NCI-H2107 treated with DMSO at 0.1 percent for 48 hours (cell line): Measurements from ENCODE around the gene PRKAR1B.
"Not testable (repeated sequence)": the region's sequence is repeated elsewhere in the genome, so short reads cannot be mapped to it uniquely, and the experiment has no call there.

Experiments
- DNase-seq: peaks from one replicate; lab custom pipeline; 2025; ENCODE audit not compliant: unreplicated experiment; lab: John Stamatoyannopoulos, UW

PRKAR1B gene

DNA sequence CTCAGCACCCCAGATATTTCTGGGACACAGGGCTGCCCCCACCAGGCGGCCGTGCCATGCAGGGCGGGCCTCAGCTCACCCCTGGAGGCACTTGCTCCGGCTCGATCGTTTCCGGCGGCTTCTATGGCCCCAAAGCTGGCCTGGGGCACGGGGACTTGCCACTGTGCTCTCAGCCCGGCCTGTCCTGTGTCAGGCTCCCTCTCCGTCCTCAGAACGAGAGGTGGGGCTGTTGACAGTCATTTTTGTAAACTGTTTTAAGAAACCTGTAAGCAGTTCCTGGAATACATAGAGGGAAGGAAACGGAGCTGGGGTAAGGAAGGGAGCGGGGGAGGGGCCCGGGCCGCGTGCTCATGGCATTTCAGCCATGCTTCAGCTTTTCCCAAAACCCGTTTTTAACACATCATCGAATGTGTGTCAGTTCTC, 30.7 kb upstream of the PRKAR1B start:
- no peak for DNase-seq

DNA sequence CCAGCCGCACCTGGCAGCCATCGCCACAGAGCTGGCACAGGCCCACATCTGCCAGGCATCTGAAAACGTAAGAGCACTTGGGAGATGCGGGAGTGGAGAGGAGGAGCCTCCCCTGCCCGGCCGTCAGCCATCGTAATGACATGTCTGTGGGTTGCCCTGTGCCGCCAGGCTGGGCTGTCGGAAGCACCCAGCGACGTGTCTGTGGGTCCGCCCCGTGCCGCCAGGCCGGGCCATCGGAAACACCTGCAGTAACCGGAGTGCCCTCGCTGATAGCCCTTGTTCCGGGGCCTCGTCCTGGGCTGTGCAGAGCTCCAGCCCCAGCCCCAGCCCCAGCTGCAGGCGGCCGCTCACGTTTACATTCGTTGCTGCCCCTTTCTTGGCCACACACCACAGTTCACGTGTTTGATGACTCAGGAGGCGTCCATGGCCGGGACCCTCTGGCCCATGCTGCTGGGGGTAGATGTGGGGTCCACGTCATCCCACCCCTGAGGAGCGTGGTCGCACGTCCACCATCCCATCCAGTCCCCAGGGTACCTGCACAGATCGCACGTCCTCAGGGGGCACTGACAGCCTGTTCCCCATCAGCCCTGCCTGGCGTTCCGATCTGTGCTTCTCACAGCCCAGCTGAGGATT, 30.0 kb upstream of the PRKAR1B start:
- DNase-seq: no peak

DNA sequence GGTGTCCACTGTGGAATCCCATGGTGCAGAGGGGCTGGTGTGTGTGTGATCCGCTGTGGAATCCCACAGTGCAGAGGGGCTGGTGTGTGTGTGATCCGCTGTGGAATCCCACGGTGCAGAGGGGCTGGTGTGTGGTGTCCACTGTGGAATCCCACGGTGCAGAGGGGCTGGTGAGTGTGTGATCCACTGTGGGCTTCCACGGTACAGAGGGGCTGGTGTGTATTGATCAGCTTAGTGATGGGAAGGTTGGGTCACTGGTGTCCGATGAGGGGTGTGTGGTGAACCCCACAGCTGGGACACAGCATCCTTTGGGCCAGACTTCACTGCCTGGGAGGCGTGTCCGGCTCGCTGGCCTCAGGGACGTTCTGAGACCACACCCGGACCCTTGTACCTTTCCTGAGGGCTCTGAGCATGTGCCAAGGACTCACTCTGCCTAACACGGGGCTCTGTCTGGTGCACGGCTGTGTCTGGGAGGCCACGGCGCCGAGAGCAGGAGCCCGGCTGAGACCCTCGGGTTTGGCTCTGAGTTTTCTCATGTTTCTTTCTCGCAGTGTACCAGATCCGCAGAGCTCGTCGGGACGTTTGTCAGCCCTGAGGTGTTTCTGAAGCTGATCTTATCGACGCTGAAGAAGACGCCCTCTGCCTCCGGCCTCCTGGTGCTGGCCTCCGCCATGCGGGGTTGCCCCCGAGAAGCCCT, 29.3 kb upstream of the PRKAR1B start:
- no peak for DNase-seq

DNA sequence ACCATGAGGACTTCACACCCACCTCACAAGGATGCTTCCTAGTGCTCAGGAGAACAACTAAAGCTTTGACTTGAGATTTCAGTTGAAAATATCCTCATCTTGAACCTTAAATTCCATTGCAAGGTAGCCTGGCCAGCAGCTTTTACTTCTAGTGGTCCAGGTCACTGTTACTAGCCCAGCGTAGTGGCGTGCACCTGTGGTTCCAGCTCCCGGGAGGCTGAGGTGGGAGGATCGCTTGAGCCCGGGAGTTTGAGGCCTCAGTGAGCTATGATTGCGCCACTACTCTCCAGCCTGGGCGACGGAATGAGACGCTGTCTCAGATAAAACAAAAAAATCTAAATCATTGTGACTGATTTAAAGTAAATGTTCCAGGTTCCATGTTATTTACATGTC, 28.3 kb upstream of the PRKAR1B start:
- no peak for DNase-seq

DNA sequence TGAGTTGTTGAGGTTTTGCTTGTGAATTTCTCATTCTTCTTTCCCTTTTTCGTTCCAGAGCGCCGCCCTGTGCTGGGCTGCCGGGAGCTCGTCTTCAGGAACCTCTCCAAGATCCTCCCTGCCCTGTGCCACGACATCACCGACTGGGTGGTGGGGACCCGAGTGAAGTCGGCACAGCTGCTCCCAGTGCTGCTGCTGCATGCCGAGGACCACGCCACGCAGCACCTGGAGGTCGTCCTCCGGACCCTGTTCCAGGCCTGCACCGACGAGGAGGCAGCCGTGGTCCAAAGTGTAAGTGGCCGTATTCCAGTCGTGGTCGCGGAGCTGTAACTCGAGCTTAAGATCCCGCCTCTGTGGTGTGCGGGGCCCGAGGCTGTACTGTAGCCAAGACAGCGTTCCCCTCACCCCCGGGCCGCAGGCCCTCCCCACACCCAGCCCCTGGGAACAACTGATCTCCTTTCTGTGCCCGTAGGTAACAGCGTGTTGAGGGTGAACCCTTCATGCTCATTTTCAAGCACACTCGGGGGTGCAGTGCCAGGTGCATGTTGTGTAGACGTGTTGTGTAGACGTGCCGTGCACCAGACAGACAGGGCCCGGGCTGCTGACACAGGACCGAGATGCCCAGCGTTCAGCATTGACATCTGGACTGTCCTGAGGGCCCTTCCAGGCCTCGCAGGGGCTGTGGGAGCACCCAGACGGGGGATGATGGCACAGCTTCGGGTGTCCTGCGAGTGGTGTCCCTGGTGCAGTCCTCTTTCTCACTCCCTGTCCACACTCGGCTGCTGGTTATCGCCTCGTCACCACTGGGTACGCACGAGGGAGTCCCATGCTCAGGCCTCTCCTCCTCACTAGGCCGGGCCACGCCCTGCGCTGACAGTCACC, 27.7 kb upstream of the PRKAR1B start:
- no peak for DNase-seq

DNA sequence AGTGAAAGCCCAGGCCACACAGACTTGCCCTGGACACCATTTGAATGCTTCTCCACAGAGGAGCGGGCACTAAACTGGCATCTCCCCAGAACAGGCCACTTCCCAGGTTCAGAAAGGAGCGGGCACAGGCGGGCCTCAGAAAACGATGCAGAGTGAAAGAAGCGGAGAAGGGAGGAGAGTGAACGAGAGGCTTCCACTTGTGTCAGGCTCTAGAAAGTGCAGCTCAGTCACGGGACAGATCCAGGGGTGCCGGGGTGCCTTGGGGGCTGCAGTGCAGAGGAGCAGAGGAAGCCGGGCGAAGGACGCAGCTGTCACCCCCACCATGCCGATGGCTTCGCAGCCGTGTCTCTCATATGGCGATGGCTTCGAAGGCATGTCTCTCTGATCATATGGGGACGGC, 26.1 kb upstream of the PRKAR1B start:
- DNase-seq: no peak

DNA sequence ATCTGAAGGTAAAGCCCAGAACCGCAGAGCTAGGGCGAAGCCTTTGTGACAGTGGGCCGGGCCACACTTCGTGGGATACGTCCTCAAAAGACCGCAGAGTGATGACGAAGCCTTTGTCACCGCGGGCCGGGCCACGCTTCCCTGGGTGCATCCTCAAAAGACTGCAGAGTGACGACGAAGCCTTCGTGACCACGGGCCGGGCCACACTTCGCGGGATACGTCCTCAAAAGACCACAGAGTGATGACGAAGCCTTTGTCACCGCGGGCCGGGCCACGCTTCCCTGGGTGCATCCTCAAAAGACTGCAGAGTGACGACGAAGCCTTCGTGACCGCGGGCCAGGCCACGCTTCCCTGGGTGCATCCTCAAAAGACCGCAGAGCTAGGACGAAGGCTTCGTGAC, 25.2 kb upstream of the PRKAR1B start:
- not testable (repeated sequence) for DNase-seq

DNA sequence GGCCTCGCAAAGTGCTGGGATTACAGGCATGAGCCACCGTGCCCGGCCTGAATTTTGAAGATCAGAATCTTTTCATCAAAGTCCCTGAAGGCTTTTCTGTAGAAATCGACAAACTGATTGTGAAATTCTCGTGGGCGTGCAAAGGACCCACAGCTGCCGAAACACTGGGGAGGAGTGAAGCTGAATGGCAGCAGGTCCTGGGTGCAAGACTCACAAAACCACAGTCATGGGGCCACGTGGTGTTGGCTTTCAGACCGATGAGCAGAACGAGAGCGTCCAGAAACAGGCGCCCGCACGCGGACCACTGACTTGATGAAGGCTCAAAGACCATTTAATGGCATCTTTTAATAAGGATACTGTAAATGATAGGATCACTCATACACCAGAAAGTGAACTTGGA, 24.7 kb upstream of the PRKAR1B start:
- DNase-seq: no peak

DNA sequence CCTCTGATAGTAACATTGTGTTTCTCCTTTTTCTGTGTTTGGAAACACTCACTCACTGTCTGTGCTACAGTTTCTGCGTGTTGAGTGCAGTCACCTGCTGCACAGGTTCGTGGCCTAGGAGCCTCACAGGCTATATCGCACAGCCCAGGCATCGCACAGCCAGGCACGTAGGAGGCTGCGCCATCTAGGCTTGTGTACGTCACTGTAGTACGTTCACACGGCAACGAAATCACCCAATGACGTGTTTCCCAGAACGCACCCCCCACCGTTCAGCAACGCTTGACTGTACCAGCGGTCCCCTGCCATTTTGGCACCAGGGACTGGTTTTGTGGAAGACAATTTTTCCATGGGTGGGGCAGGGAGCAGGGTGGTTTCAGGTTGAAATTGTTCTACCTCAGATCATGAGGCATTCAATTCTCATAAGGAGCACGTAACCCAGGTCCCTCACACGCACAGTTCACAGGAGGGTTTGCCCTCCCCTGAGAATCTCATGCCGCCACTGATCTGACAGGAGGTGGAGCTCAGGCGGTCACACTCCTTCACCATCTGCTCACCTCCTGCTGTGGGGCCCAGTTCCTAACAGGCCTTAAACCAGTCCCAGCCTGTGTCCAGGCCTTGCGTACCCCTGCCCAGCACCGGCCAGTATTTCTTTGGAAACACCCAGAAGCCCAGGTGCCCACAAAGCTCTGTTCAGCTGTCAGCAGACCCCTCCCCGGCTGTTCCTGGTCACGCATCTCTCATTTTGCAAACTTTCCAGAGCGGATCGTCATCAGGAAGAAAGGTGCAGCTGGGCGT, 23.2 kb upstream of the PRKAR1B start:
- no peak for DNase-seq

DNA sequence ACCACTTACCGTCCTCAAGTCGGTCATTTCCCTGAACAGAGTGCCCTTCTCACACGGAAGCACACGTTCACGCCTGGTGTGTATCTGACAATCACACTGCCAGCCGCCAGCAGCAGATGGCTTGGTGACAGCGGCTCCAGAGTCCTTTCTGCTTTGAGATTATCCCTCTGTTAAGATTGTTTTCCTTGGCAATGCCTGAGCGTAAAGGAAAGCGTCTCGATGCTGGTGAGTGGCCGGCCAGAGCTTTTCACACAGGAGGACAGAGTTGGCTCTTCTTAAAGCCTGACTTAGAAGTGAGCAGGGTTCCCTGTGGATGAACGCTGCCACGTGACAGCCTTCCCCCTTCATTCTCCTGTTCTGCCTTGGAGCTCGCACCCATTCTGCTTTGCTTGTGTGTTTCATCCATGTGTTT, 22.1 kb upstream of the PRKAR1B start:
- no peak for DNase-seq

DNA sequence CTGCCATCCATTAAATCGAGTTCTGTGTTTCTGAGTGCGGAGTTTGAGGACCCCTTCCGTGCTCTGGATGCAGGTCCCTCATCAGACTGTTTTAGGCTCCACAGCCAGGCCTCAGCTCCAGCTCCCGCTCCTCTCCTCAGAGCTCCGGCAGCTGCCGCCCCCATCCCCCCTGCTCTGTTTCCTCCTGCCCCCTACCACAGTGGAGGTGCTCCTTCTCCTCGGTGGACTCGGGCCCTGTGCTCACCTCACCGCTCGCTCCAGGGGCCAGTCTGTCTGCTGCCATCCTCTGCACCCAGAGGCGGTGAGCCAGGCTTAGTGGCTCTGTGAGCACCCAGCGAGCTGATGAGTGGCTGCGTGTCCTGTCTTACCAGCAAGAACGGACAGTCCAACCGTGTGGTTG, 21.4 kb upstream of the PRKAR1B start:
- no peak for DNase-seq

DNA sequence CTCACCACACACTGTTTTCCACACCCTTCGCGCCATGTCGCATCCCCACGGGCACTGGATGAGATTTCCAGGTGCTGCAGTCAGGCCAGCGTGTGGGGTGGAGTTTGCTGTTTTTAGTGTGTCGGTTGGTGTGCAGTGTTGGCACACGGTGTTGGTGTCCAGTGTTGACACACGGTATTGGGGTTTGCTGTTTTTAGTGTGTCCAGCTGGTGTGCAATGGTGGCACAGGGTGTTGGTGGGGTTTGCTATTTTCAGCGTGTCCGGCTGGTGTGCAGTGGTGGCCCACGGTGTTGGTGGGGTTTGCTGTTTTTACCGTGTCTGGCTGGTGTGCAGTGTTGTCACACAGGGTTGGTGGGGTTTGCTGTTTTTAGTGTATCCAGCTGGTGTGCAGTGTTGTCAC, 20.1 kb upstream of the PRKAR1B start:
- no peak for DNase-seq

DNA sequence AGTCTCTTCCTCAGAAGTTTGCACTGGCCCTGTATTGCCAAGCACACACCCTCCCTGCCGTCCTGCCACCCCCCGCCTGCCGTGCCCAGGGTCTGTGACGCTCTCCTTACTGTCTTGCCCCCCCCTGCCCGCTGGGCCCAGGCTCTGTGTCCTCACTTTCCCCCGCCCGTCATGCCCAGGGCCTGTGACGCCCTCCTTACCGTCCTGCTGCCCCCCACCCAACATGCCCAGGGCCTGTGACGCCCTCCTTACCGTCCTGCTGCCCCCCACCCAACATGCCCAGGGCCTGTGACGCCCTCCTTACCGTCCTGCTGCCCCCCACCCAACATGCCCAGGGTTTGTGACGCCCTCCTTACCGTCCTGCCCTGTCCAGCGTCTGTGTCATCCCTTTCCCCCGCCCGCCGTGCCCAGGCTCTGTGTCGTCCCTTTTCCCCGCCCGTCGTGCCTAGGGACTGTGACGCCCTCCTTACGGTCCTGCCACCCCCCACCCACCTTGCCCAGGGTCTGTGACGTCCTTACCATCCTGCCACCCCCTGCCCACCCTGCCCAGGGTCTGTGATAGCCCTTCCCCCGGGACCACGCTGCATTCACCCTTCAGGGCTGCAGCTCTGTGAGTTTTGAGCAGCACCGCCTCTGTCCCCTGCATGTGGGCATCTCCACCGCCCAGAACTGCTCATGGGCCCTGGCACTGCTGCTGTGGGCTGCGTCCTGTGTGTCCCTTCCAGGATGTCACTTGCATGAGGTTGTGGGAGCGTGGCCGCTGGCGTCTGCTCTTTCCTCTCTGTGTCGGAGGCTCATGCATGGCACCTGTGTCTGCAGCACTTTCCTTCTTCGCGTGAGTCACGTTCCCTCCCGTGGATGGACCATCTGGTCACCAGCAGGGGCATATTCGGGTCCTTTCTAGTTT, 19.3 kb upstream of the PRKAR1B start:
- DNase-seq: no peak

DNA sequence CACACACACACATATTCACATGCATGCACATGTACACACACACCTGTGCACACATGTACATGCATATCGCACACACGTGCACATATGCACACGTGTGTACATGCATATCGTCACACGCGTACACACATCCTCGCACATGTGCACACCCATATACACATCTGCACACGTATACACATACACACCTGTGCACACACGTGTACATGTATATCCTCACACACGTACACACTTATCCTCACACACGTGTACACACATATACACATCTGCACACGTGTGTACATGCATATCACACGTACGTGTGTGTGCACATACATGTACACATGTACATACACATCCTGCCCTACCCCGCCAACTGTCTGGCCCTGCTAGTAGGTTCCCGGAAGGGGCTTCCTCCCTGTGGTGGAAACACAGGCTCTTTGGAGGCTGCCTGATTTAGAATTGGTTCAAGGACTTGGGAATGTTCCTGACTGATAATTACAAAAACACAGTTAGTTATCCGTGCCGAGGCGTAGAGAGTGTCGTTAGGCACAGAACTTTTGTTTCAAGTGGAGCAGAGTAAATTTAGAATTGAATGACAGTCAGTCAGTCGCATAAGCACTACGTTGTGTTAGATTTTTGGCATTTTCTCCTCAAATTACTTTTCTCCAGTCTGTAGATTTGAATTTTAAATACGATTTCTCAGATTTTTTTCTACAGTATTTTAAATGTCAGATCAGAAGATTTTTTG, 18.5 kb upstream of the PRKAR1B start:
- no peak for DNase-seq

DNA sequence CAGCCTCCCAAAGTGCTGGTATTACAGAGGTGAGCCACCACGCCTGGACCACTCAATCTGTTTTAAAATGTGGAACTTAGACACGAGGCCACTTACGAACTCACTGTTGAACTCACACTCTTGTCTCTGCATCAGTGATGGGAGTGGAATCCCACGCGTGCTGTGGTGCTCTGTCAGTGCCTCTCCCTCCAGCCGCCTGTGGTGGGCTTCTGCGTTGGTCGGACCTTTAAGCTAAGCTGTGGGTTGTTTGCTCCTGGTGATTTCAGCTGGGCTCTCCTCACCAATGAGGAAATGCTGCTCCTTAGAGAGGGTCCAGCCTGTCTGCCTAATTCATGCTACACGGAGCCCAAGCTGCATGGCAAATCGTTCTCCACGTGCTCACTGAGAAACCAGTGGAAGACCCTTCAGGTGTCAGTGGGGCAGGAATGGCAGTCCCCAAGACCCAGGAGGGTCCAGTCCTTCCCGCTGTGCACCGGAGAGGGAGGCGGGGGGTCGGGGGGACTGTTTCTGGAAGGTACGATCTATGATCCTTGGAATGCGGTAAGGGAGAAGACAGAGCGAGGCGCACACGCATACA, 17.9 kb upstream of the PRKAR1B start:
- no peak for DNase-seq

DNA sequence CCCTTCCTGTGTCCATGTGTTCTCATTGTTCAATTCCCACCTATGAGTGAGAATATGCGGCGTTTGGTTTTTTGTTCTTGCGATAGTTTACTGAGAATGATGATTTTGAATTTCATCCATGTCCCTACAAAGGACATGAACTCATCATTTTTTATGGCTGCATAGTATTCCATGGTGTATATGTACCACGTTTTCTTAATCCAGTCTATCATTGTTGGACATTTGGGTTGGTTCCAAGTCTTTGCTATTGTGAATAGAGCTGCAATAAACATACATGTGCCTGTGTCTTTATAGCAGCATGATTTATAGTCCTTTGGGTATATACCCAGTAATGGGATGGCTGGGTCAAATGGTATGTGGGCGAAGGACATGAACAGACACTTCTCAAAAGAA, 17.0 kb upstream of the PRKAR1B start:
- DNase-seq: not testable (repeated sequence)

DNA sequence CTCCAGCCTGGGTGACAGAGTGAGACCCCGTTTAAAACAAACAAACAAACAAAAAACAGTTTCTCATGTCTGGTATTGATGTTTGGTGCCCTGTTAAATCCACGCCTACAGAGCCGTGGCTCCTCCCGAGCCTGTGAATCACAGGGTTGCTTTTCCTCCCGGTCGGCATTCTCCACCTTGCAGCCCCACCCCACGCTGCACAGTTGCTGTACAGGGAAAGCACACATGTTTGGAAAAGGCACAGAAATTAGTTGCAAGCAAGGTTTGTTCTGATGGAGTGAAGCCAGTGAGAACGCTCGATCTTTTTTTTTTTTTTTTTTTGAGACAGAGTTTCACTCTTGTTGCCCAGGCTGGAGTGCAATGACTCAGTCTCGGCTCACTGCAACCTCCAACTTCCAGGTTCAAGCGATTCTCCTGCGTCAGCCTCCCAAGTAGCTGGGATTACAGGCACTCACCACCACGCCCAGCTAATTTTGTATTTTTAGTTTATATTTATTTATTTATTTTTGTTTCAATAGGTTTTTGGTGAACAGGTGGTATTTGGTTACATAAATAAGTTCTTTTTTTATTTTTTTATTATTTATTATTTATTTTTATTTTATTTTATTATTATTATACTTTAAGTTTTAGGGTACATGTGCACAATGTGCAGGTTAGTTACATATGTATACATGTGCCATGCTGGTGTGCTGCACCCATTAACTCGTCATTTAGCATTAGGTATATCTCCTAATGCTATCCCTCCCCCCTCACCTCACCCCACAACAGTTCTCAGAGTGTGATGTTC, 16.5 kb upstream of the PRKAR1B start:
- not testable (repeated sequence) for DNase-seq

DNA sequence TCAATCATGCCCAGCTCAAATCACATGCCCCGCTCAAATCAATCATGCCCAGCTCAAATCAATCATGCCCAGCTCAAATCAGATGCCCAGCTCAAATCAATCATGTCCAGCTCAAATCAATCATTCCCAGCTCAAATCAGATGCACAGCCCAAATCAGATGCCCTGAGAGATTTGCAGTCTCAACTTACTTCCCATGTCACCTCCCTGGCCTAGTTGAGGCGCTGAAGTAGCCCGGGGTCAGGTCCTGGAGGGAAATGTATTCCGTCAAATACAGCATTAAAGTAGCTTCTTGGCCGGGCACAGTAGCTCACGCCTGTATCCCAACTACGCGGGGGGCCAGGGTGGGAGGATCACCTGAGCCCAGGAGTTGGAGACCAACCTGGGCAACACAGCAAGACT, 15.7 kb upstream of the PRKAR1B start:
- no peak for DNase-seq
